Trophoblast cell (in vitro differentiated cells and primary cell): ENCODE data around the gene COL5A1.
"Not testable (repeated sequence)": the region's sequence is repeated elsewhere in the genome, so short reads cannot be mapped to it uniquely, and the experiment has no call there.

Experiments
- DNase-seq, 2 donors: peaks; one replicate each; pipeline ENCODE4 v3.0.0-alpha.2; 2016
- H2AFZ ChIP-seq: 2 replicates; pipeline ENCODE4 v1.6.1; 2013; ENCODE audit warnings: low read length, moderate library complexity, mild to moderate bottlenecking; ENCODE audit not compliant: insufficient read depth, poor library complexity
- H2AK5ac ChIP-seq: 2 replicates; pipeline ENCODE4 v1.6.1; 2013; ENCODE audit warnings: mild to moderate bottlenecking, low read length
- H2BK120ac ChIP-seq: 2 replicates; pipeline ENCODE4 v1.6.1; 2013; ENCODE audit warnings: low read length, mild to moderate bottlenecking, moderate library complexity; ENCODE audit not compliant: insufficient read depth, poor library complexity
- H2BK12ac ChIP-seq: 2 replicates; pipeline ENCODE4 v1.6.1; 2013; ENCODE audit warnings: mild to moderate bottlenecking, low read length, moderate library complexity
- H2BK5ac ChIP-seq: 2 replicates; pipeline ENCODE4 v1.6.1; 2013; ENCODE audit warnings: low read length, low read depth, moderate library complexity, mild to moderate bottlenecking; ENCODE audit not compliant: poor library complexity
- H3K14ac ChIP-seq: 2 replicates; pipeline ENCODE4 v1.6.1; 2013; ENCODE audit warnings: mild to moderate bottlenecking, low read length
- H3K18ac ChIP-seq: 2 replicates; pipeline ENCODE4 v1.6.1; 2013; ENCODE audit warnings: mild to moderate bottlenecking, low read length
- H3K23ac ChIP-seq: 2 replicates; pipeline ENCODE4 v1.6.1; 2013; ENCODE audit warnings: low read length
- H3K27ac ChIP-seq: 2 replicates; pipeline ENCODE4 v1.5.1; 2013; ENCODE audit warnings: low read depth, mild to moderate bottlenecking, inconsistent platforms, low read length, moderate library complexity
- H3K27me3 ChIP-seq: 2 replicates; pipeline ENCODE4 v1.6.1; 2013; ENCODE audit warnings: inconsistent platforms, mild to moderate bottlenecking, low read length, moderate library complexity; ENCODE audit not compliant: insufficient read depth
- H3K36me3 ChIP-seq, 2 experiments: 1 replicate in 1 of 2; 2 replicates in 1 of 2; pipeline ENCODE4 v1.6.1; 2013; ENCODE audit warnings: low read length in 2 of 2, mild to moderate bottlenecking in 2 of 2, moderate library complexity in 1 of 2; ENCODE audit not compliant: insufficient read depth in 2 of 2, control insufficient read depth in 1 of 2
- H3K4ac ChIP-seq: 2 replicates; pipeline ENCODE4 v1.6.1; 2013; ENCODE audit warnings: low read depth, mild to moderate bottlenecking, low read length, moderate library complexity
- H3K4me1 ChIP-seq, 2 experiments: 1 replicate in 1 of 2; 2 replicates in 1 of 2; pipeline ENCODE4 v1.6.1; 2013; ENCODE audit warnings: low read length in 2 of 2, mild to moderate bottlenecking in 2 of 2, moderate library complexity in 1 of 2; ENCODE audit not compliant: insufficient read depth in 2 of 2, control insufficient read depth in 1 of 2
- H3K4me2 ChIP-seq: 2 replicates; pipeline ENCODE4 v1.6.1; 2013; ENCODE audit warnings: inconsistent platforms, mild to moderate bottlenecking, low read length, moderate library complexity
- H3K4me3 ChIP-seq: 2 replicates; pipeline ENCODE4 v1.5.1; 2013; ENCODE audit warnings: mild to moderate bottlenecking, low read depth, low read length, inconsistent platforms
- H3K79me1 ChIP-seq: one replicate; pipeline ENCODE4 v1.6.1; 2013; ENCODE audit warnings: low read length
- H3K79me2 ChIP-seq: 2 replicates; pipeline ENCODE4 v1.6.1; 2013; ENCODE audit warnings: low read length, mild to moderate bottlenecking; ENCODE audit not compliant: control insufficient read depth, insufficient read depth, poor library complexity
- H3K9ac ChIP-seq: 2 replicates; pipeline ENCODE4 v1.6.1; 2013; ENCODE audit warnings: mild to moderate bottlenecking, low read length
- H3K9me3 ChIP-seq: 2 replicates; pipeline ENCODE4 v1.6.1; 2013; ENCODE audit warnings: low read depth, mild to moderate bottlenecking, control low read depth, inconsistent platforms, low read length; ENCODE audit not compliant: insufficient read depth
- H4K12ac ChIP-seq: 2 replicates; pipeline ENCODE4 v1.6.1; 2013; ENCODE audit warnings: low read depth, mild to moderate bottlenecking, low read length, moderate library complexity
- H4K8ac ChIP-seq: 2 replicates; pipeline ENCODE4 v1.6.1; 2013; ENCODE audit warnings: low read depth, mild to moderate bottlenecking, low read length, moderate library complexity
- H4K91ac ChIP-seq: one replicate; pipeline ENCODE4 v1.6.1; 2013; ENCODE audit warnings: low read depth, mild to moderate bottlenecking, low read length, moderate library complexity
- WGBS: extraction: QIAGEN DNeasy Blood & Tissue Kit; methylation state at CpG from one replicate; pipeline ENCODE4 v1.1.7; 2013; ENCODE audit warnings: missing lambda C conversion rate; ENCODE audit not compliant: insufficient read length, insufficient coverage; ENCODE audit errors: extremely low coverage; 5-methylcytosine and 5-hydroxymethylcytosine counted together

COL5A1 gene

DNA sequence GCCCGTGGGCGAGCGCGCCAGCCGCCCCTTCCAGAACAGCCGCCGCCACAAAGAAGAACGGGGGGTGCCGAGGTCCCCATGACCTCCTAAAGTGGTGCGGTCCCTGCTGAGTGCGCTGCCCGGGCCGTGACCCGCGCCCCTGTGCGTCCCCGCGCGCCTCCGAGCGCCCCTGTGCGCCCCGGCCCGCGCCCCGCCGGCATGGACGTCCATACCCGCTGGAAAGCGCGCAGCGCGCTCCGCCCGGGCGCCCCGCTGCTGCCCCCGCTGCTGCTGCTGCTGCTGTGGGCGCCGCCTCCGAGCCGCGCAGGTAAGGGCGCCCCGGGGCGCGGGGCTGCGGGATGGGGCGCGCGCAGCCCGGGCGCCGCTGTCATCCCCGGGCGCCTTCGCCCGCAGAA is 384 bp downstream of the COL5A1 start:
- Histone ChIP-seq H3K14ac (peak overlapping the region; percentile 98), H4K91ac (peak overlapping the region; percentile 97), H3K9ac (peak overlapping the region; percentile 96), H3K27me3 (no peaks in the 10 kb centered on the region), H2AK5ac (peak overlapping the region; percentile 50), H3K79me2 (peaks cover 42% of the 10 kb centered on the region), H3K23ac (no peak overlapping the region), H3K4me2 (peak overlapping the region; percentile 56), H2AFZ (peak overlapping the region; percentile 77), H3K4ac (peak overlapping the region; percentile 94), H3K4me1 (peaks cover 34 to 43% of the 10 kb centered on the region in 2 experiments), H4K12ac (peak overlapping the region; percentile 61), H3K4me3 (peak overlapping the region; percentile 93), H3K79me1 (peaks cover 29% of the 10 kb centered on the region), H3K9me3 (peaks cover 3% of the 10 kb centered on the region), H2BK12ac (no peak overlapping the region), H4K8ac (peak overlapping the region; percentile 83), H3K27ac (peak overlapping the region; percentile 84), H3K18ac (peak overlapping the region; percentile 99), H2BK120ac (peak overlapping the region; percentile 95), H3K36me3 (peaks cover 26 to 31% of the 10 kb centered on the region in 2 experiments), H2BK5ac (peak overlapping the region; percentile 96)
- WGBS = no CpG with 5 or more reads among the region's 58 CpGs
- DNase-seq = no peak

DNA sequence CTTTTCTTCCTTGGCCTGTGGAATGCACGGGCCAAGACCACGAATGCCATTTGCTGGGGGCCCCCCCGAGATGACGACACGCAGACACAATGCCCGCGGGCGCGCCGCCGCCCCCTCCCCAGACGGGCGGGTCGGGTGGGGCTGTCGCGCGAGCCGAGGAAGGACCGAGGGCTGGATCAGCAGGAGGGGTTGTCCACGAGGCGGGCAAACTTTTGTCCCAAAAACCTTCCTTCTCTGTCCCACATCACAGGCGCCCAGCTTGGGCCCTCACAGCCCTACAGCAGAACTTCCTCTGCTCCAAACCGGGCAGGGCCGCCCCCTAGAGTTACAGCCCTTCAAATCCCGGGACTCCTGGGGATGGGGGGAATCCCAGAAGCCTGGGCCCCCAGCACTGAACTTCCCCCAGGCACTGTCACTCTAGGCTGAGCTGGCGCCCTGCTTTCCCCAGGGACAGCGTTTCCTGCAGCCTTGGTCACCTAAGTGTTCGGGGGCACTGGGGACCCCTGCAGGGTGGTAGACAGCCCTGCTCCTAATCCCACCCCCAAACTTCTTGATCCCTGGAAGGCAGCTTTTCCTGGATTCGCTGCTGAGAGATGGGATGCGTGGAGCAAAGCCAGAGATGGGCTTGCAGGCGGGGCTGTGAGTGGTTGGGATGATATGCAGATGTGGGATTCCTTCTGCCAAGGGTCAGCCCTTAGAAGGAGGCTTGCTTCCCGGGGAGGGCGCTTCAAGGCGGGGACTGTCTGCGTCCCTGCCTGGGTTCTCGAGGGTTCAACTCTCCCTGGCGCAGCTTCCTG is 980 bp downstream of the COL5A1 start:
- peaks cover 35 to 42% of the 10 kb centered on the region in 2 experiments for H3K4me1 ChIP-seq
- H2AFZ ChIP-seq = no peak overlapping the region
- no peaks in the 10 kb centered on the region for H3K27me3 ChIP-seq
- H2AK5ac ChIP-seq = peak overlapping the region; percentile 8
- peak overlapping the region; percentile 99 for H3K18ac ChIP-seq
- H3K4me3 ChIP-seq = peak overlapping the region; percentile 93
- H2BK12ac ChIP-seq = peak overlapping the region; percentile 3
- H3K79me2 ChIP-seq = peaks cover 47% of the 10 kb centered on the region
- no CpG with 5 or more reads among the region's 37 CpGs for WGBS
- H3K36me3 ChIP-seq = peaks cover 32 to 37% of the 10 kb centered on the region in 2 experiments
- H3K27ac ChIP-seq = peak overlapping the region; percentile 84
- H3K14ac ChIP-seq = peak overlapping the region; percentile 98
- H3K4ac ChIP-seq = peak overlapping the region; percentile 94
- no peak overlapping the region for H3K23ac ChIP-seq
- H4K12ac ChIP-seq = no peak overlapping the region
- peak overlapping the region; percentile 97 for H4K91ac ChIP-seq
- peaks cover 3% of the 10 kb centered on the region for H3K9me3 ChIP-seq
- H4K8ac ChIP-seq = peak overlapping the region; percentile 83
- peak overlapping the region; percentile 76 for H3K4me2 ChIP-seq
- H3K9ac ChIP-seq = peak overlapping the region; percentile 96
- peaks cover 29% of the 10 kb centered on the region for H3K79me1 ChIP-seq
- DNase-seq = peak in 1 of 2 donors; percentile 27
- H2BK5ac ChIP-seq = peak overlapping the region; percentile 96
- H2BK120ac ChIP-seq = peak overlapping the region; percentile 95

DNA sequence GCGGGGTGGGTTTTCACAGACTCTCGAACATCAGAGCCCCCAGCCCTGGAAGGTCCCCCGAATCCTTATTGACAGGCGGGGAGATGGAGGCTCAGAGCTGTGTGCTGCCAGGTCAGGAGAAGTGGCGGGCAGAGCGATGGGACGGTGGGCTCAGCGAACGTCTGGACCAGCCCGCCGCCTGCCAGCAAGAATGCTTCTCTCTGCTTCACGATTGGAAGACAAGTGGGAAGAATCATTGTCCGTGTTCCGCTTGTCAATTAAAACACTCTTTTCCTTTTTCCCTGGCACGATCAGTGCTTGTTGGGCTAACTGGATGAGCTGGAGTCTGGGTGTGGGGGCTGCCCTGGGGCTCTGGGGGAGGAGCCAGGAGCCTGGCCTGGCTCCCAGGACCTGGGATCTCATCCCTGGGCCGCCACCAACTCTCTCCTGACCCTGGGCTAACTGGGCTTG is 1.6 kb downstream of the COL5A1 start:
- peaks cover 28 to 38% of the 10 kb centered on the region in 2 experiments for H3K4me1 ChIP-seq
- H3K36me3 ChIP-seq = peaks cover 38 to 42% of the 10 kb centered on the region in 2 experiments
- no CpG with 5 or more reads among the region's 16 CpGs for WGBS

DNA sequence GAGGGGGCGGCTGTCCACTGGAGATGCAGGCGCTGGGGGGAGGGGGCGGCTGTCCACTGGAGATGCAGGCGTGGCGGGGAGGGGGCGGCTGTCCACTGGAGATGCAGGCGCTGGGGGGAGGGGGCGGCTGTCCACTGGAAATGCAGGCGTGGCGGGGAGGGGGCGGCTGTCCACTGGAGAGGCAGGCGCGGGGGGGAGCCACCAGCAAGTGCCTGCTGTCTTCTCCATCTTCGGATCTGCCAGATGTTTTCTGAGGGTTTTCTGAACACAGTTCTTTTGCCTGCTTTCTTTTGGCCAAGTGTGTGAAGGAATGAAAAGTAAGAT is 2.8 kb downstream of the COL5A1 start:
- not testable (repeated sequence) for H4K8ac ChIP-seq, H2BK120ac ChIP-seq, H3K4ac ChIP-seq, H4K12ac ChIP-seq, H3K9ac ChIP-seq, H3K27ac ChIP-seq, H2BK12ac ChIP-seq, H2BK5ac ChIP-seq, H3K14ac ChIP-seq, H3K23ac ChIP-seq, H3K4me3 ChIP-seq, H3K9me3 ChIP-seq, H2AFZ ChIP-seq, H3K18ac ChIP-seq, H2AK5ac ChIP-seq, H3K27me3 ChIP-seq, DNase-seq, H4K91ac ChIP-seq
- H3K79me1 ChIP-seq = peaks cover 29% of the 10 kb centered on the region
- H3K4me2 ChIP-seq = peak overlapping the region; percentile 59
- peaks cover 28 to 45% of the 10 kb centered on the region in 2 experiments for H3K4me1 ChIP-seq
- peaks cover 49% of the 10 kb centered on the region for H3K79me2 ChIP-seq
- no CpG with 5 or more reads among the region's 14 CpGs for WGBS
- peaks cover 47 to 51% of the 10 kb centered on the region in 2 experiments for H3K36me3 ChIP-seq

More for the DNA sequence above, 1.6 kb downstream of the COL5A1 start:
- Histone ChIP-seq H2BK120ac (peak overlapping the region; percentile 44), H4K91ac (peak overlapping the region; percentile 97), H3K79me2 (peaks cover 47% of the 10 kb centered on the region), H3K4me3 (peak overlapping the region; percentile 93), H2BK5ac (peak overlapping the region; percentile 23), H3K4me2 (peak overlapping the region; percentile 76), H3K18ac (peak overlapping the region; percentile 72), H4K12ac (no peak overlapping the region), H3K9me3 (peaks cover 3% of the 10 kb centered on the region), H3K79me1 (peaks cover 29% of the 10 kb centered on the region), H3K27ac (peak overlapping the region; percentile 35), H3K9ac (peak overlapping the region; percentile 96), H3K23ac (no peak overlapping the region), H2AFZ (no peak overlapping the region), H3K4ac (peak overlapping the region; percentile 78), H2AK5ac (peak overlapping the region; percentile 8), H3K14ac (peak overlapping the region; percentile 57), H3K27me3 (no peaks in the 10 kb centered on the region), H4K8ac (peak overlapping the region; percentile 37), H2BK12ac (no peak overlapping the region)
- DNase-seq = no peak
